GM23338 (cell line): Measurements from ENCODE around the gene MPP2.

ENCODE experiments used
- CREB1 ChIP-seq: fragments of 250-450 bp; sonication (Bioruptor Pico); IDR thresholded peaks from 2 replicates; pipeline ENCODE4 v1.5.0; 2020; ENCODE audit warnings: low read depth, mild to moderate bottlenecking, moderate library complexity
- CTCF ChIP-seq, 2 experiments: fragments of 200-600 bp in 1 of 2; sonication (generic) in 1 of 2; conservative IDR thresholded peaks; 2 replicates each; pipeline versions ENCODE4 v1.5.1 to v1.6.1; 2016 to 2017; ENCODE audit warnings: antibody characterized with exemption in 2 of 2, low read depth in 2 of 2, mild to moderate bottlenecking in 2 of 2, moderate library complexity in 1 of 2
- ETS1 ChIP-seq: IDR thresholded peaks from 2 replicates; pipeline ENCODE4 v1.6.1; 2016; ENCODE audit warnings: antibody characterized with exemption
- EZH2 ChIP-seq: fragments of 200-600 bp; sonication (generic); IDR thresholded peaks from one replicate; pipeline ENCODE4 v1.8.0; 2017; ENCODE audit warnings: antibody characterized with exemption, mild to moderate bottlenecking, low read depth; ENCODE audit not compliant: unreplicated experiment
- EZH2phosphoT487 ChIP-seq: fragments of 200-600 bp; sonication (generic); IDR thresholded peaks from one replicate; pipeline ENCODE4 v1.8.1; 2018; ENCODE audit warnings: antibody characterized with exemption; ENCODE audit not compliant: unreplicated experiment
- NANOG ChIP-seq: IDR thresholded peaks from 2 replicates; pipeline ENCODE4 v1.6.1; 2016; ENCODE audit warnings: antibody characterized with exemption, borderline replicate concordance
- POLR2AphosphoS5 ChIP-seq: IDR thresholded peaks from 2 replicates; pipeline ENCODE4 v1.6.1; 2016; ENCODE audit warnings: antibody characterized with exemption, low read depth
- REST ChIP-seq: IDR thresholded peaks from one replicate; pipeline ENCODE4 v1.6.1; 2018; ENCODE audit warnings: antibody characterized with exemption; ENCODE audit not compliant: unreplicated experiment

GRCh38 chr17:43827596-43827995 lies 79.7 kb downstream of the MPP2 start:
- no peak for TF ChIP-seq ETS1
- 0 out of 4 replicates have a peak, but pooled peaks of 1 of the 2 experiments have one; percentile 3 for TF ChIP-seq CTCF (conservative IDR thresholded peaks at IDR 0.05; ENCODE audit: low read depth in 2 of 2)
- no peak for TF ChIP-seq EZH2phosphoT487
- TF ChIP-seq EZH2 = no peak
- no peak for TF ChIP-seq POLR2AphosphoS5
- TF ChIP-seq REST = no peak
- no peak for TF ChIP-seq NANOG
- no peak for TF ChIP-seq CREB1 (CRISPR knock-in tag)
